GM21360 (cell line): ENCODE measurements around the gene FIG4.

Experiments
- ATAC-seq: cut with Tn5 transposase; IDR thresholded peaks from one replicate; pipeline ENCODE4 v1.9.1; 2021; ENCODE audit warnings: mild to moderate bottlenecking, moderate library complexity; ENCODE audit not compliant: unreplicated experiment

FIG4 gene

DNA sequence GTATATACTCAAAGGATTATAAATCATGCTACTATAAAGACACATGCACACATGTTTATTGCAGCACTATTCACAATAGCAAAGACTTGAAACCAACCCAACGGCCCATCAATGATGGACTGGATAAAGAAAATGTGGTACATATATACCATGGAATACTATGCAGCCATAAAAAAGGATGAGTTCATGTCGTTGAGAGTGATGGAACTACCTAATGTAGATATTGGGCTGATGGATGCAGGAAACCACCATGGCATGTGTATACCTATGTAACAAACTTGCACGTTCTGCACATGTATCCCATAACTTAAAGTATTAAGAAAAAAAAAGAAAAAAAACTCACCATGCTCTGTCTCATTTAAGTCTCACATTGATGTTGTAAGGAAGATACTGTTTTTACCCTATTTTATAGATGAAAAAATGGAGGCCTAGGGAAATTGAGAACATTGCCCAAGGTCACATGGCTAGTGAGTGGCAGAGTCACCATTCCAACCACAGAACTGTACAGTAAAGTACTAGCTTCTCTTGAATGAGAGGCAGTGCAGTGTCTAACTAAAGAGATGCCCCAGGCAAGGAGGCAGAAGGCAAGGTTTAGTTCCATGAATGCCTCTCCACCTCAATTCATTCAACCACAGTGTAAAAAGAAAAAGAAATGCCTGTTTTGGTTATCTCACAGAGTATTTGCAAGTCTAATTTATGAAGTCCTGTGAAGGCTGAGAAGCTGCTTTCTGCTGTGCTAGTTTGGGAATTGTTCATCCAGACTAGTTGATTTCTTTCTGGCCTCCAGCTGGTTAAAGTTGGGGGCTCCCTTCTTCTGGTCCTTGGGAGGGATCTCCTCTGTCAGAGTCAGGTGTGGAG, 68.2 kb downstream of the FIG4 start:
- no peak for ATAC-seq

DNA sequence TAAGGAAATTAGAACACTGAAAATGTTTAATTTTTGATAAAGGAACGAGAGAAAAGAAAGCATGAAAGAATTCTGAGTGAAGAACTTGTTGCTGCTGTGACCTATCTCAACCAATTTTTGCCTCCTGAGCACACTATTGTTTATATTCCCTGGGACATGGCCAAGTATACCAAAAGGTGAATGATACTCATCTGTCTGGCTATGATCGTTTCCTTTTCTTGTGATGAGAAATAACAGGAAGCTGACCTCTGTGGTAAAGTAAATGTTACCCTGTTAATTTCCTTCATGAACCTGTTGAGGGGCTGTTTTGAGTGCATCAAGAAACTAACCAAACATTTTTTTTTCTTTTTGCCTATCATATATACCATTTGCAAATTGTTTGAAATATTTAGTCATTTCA, 69.1 kb downstream of the FIG4 start:
- ATAC-seq = no peak

DNA sequence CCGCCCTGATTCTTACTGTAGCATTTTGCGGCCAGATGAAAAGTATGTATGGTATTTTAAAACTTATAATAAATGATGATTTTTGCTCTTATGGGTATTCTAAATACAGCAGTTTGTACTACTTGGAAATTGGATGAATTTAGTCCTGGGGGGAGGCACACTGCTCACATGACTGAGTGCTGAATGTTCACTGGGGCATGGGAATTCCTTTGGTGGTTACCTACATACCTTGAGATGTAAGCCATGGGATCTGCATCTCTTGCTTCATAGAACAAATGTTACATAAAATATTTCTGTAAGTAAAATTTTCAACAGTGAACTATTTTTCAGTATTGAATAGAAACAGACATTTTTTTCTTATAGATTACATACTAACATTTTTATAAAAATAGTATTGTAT, 71.1 kb downstream of the FIG4 start:
- no peak for ATAC-seq

DNA sequence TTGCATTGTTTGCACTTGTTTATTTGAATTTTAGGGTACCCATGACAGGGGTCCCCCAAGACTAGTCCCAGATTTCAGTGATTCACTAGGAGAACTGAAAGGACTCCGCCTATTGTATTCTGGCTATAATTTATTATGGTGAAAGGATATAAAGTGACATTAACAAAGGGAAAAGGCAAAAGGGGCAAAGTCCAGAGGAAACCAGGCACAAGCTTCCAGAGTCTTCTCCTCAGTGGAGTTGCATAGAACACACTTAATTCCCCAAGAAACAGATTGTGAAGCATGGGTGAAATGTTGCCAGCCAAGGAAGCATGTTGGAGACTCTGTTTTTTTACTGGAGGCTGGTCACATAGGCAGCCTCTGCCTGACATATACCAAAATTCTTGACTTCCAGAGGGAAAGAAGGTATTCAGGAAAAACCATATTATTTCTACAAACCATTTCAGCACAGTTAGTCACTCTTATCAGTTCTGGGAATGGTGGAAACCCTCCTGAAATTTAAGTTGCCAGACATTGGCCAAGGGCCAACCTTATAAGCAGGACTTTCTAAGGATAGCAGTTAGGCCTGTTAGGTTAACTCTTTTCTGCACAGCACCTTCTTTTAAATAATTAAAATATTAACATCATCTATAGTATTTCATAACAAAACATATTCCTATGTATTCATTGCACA, 71.8 kb downstream of the FIG4 start:
- ATAC-seq = no peak

DNA sequence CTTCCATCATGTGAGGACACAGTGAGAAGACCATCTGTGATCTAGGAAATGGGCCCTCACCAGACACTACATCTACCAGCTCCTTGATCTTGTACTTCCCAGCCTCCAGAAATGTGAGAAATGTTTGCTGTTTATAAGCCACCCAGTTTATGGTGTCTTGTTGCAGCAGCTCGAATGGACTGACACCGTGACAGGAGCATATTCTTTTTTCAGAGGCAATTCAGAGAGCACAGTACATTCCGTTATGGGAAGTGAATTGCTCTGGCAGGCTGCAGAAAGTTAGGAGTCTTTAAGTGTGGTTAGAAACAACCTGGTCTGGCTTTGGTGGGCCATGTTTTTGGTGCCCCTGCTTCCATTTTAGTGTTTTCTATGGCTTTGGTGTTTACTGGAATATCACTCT, 75.1 kb downstream of the FIG4 start:
- no peak for ATAC-seq

DNA sequence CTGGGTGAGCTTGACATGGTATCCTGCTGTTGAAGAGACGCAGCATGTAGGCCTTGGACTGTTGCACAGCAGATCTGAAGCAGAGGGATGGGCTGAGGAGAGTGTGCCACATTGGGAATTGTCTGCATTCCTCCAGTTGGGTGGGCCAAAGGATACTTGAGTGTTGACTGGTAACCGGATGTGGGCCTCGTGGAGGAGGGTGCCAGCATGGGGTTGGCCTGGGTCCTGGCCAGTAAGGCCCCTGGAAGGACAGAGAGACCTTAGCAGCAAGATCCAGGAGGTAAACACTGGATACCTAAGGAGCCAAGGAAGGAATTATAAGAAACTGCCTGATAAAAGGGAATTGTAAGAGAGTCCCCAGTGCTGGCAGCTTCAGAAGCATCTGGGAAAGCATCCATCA, 76.9 kb downstream of the FIG4 start:
- ATAC-seq = no peak

DNA sequence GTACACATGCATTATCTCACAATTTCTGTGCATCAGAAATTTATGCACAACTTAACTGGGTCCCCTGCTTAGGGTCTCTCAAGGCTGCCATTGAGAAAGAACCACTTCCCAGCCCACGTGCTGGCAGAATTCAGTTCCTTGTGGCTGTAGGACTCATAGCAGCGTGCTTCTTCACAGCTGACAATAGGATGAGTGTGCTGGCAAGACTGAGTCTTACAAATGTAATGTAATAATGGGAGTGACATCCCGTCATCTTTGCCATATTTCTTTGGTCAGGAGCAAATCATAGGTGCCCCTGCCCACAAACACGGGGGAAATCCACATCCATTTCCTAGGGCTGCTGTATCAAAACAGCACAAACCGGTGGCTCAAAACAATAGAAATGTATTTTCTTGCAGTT, 77.4 kb downstream of the FIG4 start:
- no peak for ATAC-seq

DNA sequence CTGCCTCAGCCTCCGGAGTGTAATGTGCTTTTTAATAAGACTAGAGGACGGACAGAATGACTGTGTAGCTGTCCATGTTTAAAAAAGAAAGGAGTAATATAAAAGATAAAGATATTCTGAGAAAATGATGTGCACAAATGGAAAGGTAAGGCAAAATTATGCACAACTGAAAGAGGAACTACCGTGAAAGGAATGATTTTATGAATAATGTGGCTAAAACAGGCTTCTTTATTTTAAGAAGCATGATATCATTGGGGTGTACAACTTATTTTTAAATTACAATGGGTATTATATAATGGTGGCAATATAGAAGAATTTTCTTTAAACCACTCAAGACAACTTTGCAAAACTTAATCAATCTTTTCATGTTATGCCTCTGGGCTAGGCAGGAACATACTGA, 78.1 kb downstream of the FIG4 start:
- ATAC-seq = peak; percentile 45

DNA sequence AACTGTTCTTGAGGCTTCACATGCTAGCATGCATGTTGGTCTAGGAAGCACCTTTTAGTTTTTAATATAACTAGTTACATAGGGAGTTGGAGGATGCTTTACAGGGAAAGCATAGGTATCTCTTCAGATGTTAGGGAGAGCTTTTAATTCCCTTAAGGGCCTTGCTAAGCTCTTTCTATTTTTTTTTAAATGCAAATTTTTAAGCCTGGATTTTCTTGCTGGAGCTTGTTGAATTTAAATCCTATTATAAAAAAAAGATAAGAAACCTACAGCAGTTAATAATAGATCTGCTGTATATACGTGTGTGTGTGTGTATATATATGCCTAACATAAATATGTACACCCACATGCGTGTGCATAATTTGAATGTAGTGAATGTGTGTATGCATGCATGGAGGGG, 79.0 kb downstream of the FIG4 start:
- ATAC-seq = no peak

DNA sequence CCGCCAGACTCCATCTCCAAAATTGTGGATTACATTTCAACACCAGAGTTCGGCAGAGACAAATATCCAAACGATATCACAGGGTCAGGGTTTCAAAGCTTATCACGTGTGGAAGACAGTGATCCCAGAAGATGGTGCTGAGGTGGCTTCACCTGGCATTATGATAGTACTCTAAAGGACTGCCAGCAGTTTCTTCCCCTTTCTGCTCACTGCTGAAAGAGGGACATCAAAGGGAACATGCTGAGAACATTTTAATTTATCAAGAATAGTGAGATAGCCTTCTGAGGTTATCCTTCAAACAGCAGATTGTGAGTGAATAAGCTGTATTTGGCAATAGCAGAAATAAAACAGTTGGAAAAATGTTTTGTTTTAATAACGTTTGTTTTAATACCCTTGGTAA, 79.7 kb downstream of the FIG4 start:
- ATAC-seq = no peak

DNA sequence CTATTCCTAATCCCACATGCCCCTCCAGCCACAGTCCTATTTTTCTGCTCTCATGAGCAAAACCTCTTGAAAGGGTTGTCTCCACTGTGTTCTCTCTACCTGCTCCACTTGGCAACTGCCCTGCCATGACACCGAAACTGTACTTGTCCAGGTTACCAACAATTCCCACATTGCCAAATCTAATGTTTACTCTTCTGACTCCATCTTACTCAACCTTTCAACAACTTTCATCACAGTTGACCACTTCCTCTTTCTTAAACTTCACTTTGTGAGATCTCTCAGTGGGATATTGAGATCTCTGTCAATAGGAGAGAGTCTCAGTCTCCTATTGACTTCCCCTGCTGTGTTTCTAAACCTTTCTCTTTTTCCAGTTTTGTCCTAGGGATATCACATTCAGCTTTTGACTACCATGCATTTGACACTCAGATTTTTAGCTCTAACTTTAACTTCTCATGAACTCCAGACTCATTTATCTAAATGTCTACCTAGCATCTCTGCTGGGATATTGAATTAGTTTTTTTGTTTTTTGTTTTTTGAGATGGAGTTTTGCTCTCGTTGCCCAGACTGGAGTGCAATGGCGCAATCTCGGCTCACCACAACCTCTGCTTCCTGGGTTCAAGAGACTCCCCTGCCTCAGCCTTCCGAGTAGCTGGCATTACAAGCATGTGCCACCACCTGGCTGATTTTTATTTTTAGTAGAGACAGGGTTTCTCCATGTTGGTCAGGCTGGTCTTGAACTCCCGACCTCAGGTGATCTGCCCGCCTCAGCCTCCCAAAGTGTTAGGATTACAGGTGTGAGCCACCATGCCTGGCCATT, 81.1 kb downstream of the FIG4 start:
- ATAC-seq = peak; percentile 49

DNA sequence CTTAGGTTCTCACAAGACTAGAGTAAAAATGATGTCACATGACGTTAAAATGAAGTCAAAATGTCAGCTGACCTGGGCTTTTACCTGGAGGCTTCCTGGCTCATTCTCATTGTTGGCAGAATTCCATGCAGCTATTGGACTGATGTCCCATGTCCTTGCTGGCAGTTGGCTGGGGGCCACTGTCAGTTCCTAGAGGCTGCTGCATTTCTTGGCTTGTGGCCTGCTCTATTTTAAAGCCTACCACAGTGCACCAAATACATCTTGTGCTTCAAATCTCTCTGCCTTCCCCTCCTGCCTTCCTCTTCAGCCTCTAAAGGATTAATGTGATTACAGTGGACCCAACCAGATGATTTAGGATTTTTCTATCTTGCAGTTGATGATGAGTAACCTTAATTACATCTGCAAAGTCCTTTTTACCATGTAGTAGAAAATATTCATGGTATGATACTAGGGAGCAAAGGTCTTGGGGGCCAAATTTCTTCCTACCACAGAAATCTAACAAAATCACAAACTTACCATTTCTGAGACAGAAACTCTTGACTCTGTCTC, 81.9 kb downstream of the FIG4 start:
- ATAC-seq = no peak

DNA sequence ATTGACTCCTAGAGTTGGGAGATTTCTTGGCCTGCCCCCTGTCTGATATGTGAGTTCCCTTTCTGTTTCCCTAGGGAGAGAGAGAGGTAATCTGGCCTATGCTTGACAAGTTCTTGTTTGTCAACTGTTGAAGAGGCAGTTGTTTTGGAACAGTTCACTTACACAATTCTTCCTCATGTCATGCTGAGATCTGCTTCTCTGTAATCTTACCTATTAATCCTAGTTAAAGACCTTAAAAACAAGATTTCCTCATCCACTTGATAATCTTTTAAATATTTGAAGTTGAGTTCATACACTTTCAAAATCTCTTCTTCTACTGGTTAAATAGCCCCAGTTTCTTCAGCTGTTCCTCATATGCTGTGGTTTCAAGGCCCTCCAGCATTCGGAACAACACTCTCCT, 89.9 kb downstream of the FIG4 start:
- ATAC-seq = no peak

DNA sequence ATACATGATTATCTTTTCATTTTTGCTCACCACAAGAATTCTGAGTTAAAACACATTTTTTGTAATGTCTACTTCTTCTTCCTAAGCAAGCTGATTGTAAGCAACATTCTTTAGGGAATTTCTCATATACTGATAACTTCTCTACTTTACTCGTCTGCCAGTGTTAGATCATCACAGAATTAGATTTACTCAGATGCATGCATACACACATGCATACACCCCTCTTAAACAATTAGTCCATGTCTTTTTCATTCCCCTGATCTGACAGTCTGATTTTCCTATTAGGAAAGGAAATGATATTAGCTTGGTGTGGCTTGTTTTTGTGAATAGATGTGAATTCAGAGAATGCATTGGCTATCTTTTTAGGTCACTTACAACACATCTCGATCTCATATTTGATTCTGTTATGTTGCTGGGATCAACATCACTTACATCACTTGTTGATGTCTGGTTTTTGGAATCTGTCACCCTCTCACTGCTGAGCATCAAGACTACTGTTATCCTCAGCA, 91.4 kb downstream of the FIG4 start:
- ATAC-seq = no peak

DNA sequence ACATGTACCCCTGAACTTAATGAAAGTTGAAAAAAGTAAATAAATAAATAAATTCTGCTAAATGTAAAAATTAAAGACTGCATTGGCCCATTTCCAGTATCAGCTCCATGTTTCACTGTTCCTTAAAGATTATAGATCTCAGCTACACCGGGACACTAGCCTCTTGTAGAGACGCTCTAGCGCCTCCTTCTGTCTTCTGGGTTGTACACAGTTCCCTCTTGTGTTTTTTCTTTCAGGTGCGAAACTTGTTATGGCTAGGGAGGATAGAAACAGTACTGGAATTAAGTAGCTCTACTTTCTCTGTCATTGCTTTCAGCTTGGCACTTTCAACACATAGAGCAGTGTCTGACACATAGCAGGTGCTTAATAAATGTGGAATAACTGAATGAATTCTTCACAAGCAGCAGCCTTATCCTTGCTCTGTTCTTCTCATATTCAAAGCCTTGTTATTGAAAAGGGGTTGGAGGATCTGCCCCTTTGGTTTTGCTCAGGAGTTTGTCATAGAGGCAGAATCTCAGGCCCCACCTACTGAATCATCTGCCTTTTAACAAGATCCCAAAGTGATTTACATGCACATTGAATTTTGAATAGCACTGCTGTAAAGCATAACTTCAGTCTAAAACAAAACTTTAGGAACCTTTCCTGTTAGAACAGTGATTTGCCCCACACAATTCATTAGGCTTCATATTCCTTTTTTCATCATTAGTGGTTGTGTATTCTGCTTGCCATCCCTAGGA, 92.3 kb downstream of the FIG4 start:
- no peak for ATAC-seq

DNA sequence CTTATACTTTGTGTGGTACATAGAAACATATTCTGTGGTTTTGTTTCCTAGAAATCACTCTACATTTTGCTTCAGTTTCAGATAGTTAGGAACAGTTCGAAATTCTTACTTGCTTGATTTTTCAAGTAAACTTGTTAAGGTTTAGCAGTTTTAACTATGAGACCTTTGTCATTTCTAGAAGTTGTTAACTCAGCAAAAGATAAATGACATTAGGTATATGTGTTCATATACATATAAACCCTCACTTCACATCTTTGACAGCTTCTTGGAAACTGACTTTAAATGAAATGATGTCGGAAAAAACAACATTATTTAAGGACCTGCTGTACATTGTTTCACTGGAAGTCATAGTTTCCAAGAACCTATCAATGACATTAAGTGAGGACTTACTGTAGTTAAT, 96.2 kb downstream of the FIG4 start:
- ATAC-seq = no peak

DNA sequence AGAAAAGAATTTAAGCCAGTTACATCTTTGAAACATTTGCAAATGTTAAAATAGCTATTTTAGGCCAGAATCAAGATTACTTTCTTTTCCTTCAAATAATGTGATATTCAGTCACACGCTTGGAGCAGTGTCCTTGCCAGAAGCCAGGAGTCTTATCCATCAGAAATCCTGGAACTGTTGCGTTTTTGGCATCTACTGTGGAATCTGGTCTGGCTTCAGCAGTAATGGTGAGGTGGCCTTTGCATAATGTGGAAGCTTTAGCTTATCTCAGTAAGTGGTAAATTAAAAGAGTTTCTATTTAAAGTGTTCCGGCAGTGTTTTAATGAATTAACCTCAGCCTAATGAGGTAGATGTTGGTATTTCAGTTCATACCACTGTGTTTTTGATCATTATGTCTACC, 97.6 kb downstream of the FIG4 start:
- ATAC-seq = no peak

DNA sequence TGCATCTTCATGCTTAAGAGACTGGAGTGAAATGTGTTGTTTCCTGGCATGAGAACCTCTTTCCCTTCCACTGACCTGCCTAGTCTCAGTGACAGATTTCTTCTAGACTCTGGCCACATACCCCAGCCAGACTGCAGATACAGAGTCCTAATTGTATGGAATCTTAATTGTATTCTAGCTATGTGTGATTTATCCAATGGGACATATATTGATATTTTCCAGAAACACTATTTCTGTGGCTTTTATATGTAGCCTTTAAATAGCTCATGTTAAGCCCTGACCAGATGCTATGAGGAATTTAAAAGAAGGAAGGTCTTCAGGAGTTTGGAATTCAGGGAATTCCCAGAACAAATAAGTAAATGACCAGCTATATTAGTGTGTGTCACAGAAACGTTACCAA, 99.0 kb downstream of the FIG4 start:
- no peak for ATAC-seq

DNA sequence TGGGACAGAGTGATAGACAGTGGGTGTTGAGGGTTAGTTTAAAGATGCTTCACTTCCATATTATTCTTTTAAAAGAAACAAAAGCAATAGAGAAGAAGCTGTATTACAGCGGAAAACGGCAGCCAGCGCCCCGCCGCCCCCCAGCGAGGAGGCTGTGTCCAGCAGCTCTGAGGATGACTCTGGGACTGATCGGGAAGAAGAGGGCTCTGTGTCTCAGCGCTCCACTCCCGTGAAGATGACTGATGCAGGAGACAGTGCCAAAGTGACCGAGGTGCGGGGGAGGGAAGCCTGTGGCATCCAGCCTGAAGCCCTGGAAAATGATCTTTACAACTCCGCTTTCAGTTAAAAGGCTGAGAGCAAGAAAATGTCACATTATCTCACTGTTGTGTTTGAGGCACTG, 100.2 kb downstream of the FIG4 start:
- ATAC-seq = no peak

DNA sequence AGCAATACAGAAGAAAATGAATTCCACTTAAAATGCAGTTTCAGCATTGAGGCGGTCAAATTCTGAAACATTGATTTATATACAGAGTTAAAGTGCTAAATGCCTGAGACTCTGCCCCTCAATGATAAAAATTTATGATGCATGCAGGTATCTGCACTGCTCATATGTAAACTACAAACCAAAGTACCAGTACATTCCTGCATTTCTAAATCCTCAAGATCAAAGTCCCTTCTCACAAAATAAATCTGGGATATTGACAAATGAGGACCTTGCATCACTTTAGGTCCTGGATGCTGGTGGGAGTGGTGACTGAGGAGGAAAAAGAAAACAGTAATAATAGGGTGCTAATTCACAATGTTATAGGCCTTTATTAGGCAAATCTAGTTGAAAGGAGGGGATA, 101.9 kb downstream of the FIG4 start:
- no peak for ATAC-seq

DNA sequence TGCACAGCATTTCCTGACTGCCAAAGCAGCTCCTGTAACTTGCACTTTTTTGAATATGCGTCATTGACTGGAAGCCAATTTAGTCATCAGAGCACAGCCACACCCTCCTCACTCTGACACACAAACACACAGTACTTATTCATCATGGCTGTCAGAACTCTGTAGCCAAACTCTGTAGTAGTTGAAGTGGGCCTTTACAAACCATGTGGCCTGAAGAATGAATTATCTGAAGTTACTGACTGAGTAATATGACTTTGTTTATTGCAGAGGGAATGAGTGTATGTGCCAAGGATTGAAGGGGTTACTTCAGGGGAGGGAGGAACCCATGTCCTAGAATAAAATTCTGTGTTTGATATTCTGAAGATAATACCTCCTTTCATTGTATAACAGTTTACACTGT, 102.7 kb downstream of the FIG4 start:
- no peak for ATAC-seq
